Measurements from ENCODE around the gene HECW1. TPM values are rescaled to one million over a fixed set of nuclear protein-coding genes. Genes with fewer than 3 reads are reported as not detected.

HECW1 gene
- total RNA-seq, 3 donors from 2014 or later: 0.48 to 1.9 (median 0.66) TPM

DNA sequence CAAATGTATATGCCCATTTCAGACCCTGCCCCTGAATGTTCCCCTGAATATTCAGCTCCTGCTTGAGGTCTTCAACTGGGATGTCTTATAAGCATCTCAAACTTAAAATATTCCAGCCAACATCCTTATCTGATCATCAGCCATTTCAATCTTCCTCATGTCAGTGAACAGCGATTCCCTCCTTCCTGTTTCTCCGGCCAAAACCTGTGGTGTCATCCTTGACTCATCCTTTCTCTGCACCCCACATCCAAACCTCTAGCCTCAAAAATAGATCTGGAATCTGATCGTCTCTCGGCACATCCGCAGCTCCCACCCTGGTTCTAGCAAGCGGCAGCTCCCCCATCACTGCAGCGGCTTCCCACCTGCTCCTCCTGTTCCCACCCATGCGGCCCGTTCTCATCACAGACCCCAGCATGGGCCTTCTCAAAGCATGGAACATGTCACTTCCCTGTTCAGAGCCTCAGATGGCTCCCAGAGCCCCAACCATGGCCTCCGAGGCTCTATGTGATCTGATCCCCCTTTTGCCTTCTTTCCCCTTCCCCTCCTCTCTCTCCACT is 165.7 kb downstream of the HECW1 start:
- Histone ChIP-seq H3K27me3 (no peaks in the 10 kb centered on the region), H3K4me3 (no peak overlapping the region), H3K4me1 (no peaks in the 10 kb centered on the region), H3K27ac (no peak overlapping the region), H3K36me3 (no peaks in the 10 kb centered on the region), H3K9me3 (no peaks in the 10 kb centered on the region)
- TF ChIP-seq, protein P1, sequence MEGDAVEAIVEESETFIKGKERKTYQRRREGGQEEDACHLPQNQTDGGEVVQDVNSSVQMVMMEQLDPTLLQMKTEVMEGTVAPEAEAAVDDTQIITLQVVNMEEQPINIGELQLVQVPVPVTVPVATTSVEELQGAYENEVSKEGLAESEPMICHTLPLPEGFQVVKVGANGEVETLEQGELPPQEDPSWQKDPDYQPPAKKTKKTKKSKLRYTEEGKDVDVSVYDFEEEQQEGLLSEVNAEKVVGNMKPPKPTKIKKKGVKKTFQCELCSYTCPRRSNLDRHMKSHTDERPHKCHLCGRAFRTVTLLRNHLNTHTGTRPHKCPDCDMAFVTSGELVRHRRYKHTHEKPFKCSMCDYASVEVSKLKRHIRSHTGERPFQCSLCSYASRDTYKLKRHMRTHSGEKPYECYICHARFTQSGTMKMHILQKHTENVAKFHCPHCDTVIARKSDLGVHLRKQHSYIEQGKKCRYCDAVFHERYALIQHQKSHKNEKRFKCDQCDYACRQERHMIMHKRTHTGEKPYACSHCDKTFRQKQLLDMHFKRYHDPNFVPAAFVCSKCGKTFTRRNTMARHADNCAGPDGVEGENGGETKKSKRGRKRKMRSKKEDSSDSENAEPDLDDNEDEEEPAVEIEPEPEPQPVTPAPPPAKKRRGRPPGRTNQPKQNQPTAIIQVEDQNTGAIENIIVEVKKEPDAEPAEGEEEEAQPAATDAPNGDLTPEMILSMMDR (IDR thresholded peaks at IDR 0.05): no peak
- no peak for TF ChIP-seq POLR2A (IDR thresholded peaks at IDR 0.05)
- no peak for TF ChIP-seq POLR2AphosphoS5 (IDR thresholded peaks at IDR 0.05)
- no peak for DNase-seq (ENCODE audit: low spot score in 2 of 2)
- intact Hi-C loops (cut with DNase I; ENCODE audit: low total_unique reads): no loop called here

DNA sequence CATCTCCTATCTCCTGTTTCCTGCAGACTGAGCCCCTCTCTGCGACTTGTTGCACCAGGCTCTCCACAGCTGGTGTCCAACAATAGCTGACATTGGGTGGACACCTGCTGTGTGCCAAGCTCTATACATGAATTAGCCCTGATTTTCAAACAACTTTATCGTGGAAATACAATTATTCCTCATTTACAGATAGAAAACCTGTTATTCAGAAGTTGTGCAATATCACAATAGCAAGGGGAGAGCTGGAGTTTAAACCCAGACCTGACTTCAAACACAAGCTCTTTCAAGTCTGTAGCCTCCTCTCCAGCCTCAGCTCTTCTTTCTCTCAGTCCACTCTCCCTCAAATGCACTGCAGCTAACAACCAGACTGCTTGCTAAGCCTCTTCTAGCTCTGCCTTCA is 168.8 kb downstream of the HECW1 start:
- no peaks in the 10 kb centered on the region for H3K9me3 ChIP-seq
- no peak for TF ChIP-seq POLR2AphosphoS5 (IDR thresholded peaks at IDR 0.05)
- TF ChIP-seq POLR2A (IDR thresholded peaks at IDR 0.05): no peak
- TF ChIP-seq, protein P1 (IDR thresholded peaks at IDR 0.05): no peak
- intact Hi-C loops (cut with DNase I; ENCODE audit: low total_unique reads): no loop called here
- H3K4me1 ChIP-seq: no peaks in the 10 kb centered on the region
- DNase-seq (ENCODE audit: low spot score in 2 of 2): no peak
- no peaks in the 10 kb centered on the region for H3K27me3 ChIP-seq
- no peak overlapping the region for H3K27ac ChIP-seq
- H3K4me3 ChIP-seq: no peak overlapping the region
- H3K36me3 ChIP-seq: no peaks in the 10 kb centered on the region

DNA sequence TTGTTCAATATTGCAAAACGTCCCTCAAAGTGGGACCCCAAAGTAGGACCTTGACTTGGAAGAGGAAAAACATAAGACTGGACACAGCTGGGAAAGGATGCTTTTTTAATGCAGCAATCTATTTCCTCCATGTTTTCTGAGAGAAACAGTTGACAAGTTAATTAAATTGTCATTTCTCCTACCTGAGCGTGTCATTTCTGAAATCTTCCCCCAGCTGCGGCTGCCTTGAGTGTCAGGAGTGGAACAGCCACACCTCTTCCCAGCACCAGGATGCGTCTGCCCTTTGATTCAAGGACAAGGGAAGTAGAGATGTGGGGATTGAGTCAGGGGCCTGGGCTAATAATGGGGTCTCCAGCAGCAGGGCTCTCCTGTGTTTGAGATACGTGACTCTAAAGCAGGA is 171.3 kb downstream of the HECW1 start:
- H3K27me3 ChIP-seq: no peaks in the 10 kb centered on the region
- H3K9me3 ChIP-seq: no peaks in the 10 kb centered on the region
- no peak overlapping the region for H3K27ac ChIP-seq
- intact Hi-C loops (cut with DNase I; ENCODE audit: low total_unique reads): no loop called here
- H3K36me3 ChIP-seq: no peaks in the 10 kb centered on the region
- no peak for DNase-seq (ENCODE audit: low spot score in 2 of 2)
- TF ChIP-seq POLR2A (IDR thresholded peaks at IDR 0.05): no peak
- TF ChIP-seq, protein P1 (IDR thresholded peaks at IDR 0.05): no peak
- no peak for TF ChIP-seq POLR2AphosphoS5 (IDR thresholded peaks at IDR 0.05)
- H3K4me1 ChIP-seq: no peaks in the 10 kb centered on the region
- H3K4me3 ChIP-seq: no peak overlapping the region

DNA sequence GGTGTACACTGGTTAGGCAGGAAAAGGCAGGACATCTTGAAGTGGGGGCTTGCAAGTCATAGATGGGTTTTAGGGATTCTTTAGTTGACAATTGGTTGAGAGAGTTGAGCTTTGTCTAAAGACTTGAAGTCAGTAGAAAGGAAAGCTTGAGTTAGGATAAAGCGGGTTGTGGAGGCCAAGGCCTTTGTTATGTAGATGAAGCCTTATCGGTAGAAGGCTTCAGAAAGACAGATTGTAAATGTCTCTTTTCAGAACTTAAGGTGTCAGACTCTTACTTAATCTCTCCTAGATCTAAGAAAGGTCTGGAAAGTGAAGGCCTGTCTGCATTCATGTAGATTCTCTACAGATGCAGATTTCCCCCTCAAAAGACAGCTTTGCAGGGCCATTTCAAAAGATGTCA is 177.4 kb downstream of the HECW1 start:
- H3K27ac ChIP-seq: no peak overlapping the region
- intact Hi-C loops (cut with DNase I; ENCODE audit: low total_unique reads): no loop called here

DNA sequence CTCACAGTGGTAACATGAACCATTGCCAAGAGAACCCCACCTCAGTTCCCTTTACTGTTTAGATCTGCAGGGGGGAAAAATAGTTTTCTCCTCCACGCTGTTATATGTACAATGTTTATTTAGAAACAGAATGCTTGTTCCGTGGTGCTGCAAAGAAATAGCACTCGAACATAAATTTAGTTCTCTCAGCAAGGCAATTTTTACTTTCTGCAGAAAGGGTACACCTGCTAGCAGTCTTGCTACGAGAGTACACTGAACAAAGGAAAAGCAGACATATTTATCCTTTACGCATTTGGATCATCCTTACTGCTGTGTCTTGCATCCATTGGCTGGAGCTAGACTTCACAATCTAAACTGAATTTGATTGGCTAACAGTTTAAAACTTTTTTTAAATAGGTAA is 178.5 kb downstream of the HECW1 start:
- Histone ChIP-seq H3K9me3 (peaks cover 7 to 16% of the 10 kb centered on the region in 2 donors), H3K4me3 (no peak overlapping the region), H3K27me3 (no peaks in the 10 kb centered on the region), H3K4me1 (no peaks in the 10 kb centered on the region), H3K27ac (no peak overlapping the region), H3K36me3 (no peaks in the 10 kb centered on the region)
- intact Hi-C loops (cut with DNase I; ENCODE audit: low total_unique reads): no loop called here
- no peak for DNase-seq (ENCODE audit: low spot score in 2 of 2)
- TF ChIP-seq POLR2A (IDR thresholded peaks at IDR 0.05) (no peak), POLR2AphosphoS5 (IDR thresholded peaks at IDR 0.05) (no peak)
- TF ChIP-seq, protein P1 (IDR thresholded peaks at IDR 0.05): no peak

More for the DNA sequence above, 177.4 kb downstream of the HECW1 start:
- Histone ChIP-seq H3K9me3 (peaks cover 7 to 16% of the 10 kb centered on the region in 2 donors), H3K27me3 (no peaks in the 10 kb centered on the region), H3K36me3 (no peaks in the 10 kb centered on the region), H3K4me1 (no peaks in the 10 kb centered on the region), H3K4me3 (no peak overlapping the region)
- TF ChIP-seq POLR2AphosphoS5 (IDR thresholded peaks at IDR 0.05) (no peak), POLR2A (IDR thresholded peaks at IDR 0.05) (no peak)
- TF ChIP-seq, protein P1 (IDR thresholded peaks at IDR 0.05): no peak
- no peak for DNase-seq (ENCODE audit: low spot score in 2 of 2)

All from breast epithelium (tissue), 4 donors.